ENCODE data around the gene POLR3H.

The POLR3H gene

DNA sequence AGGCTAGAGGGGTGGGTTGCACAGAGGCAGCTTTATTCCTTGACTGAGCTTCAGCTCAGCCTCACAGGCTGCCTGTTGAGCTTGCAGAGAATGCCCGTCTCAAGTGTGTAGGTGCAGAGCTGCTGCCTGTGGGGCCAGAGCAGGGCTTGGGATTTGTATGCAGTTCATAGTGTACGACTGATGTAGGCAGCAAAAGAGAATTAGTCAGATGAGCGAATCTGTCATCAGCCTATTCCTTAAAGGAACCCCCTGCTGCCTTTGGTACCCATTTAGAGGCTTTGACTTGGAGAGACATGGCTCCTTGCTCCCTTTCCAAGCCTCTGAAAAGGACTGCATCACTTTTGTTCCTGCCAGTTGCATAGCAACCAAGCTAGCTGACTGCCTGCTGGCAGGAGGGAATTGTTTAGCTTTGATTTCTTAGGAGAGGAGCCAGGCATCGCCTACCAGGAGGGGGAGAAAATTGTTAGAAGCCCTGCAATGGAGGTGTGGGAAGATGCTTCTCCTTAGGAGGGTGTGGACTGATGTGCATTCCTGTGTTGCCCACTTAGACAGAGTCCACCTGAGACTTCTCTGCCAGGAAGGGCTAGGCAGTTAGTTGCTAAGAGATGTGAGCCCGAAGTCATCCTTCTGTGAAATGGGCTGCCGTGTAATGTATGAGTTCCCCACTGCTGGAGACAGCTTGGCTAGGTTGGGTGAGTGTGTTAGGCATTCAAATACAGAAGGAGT, 64.4 kb downstream of the POLR3H start:
- DNase-seq, result no peak

DNA sequence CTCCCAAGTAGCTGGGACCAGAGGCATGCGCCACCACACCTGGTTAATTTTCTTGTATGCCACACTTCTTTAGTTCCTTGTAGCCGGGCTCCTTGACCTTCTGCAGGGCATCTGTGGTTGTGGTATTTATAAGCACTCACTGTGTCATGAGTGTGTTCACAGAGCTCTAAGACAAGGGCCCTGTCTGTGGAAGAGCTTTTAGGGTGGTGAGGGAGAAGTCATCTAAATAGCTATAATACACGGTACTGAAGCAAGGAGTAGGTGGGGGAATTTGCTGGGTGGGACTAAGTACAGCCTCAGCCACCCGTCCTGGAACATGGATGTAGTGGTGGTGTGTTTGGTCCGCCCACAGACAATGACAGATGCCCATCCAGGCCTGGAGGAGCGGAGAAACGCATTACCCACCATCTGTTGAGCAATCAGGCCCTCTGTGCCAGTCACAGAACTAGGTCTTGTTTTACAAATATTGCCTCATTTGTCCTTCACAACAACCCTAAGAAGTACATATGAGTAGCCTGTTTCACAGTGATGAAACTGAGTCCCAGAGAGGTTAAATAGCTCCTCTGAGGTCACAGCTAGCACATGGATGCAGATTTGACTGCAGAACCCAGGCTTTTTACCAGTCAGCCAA, 65.3 kb downstream of the POLR3H start:
- no peak for DNase-seq

DNA sequence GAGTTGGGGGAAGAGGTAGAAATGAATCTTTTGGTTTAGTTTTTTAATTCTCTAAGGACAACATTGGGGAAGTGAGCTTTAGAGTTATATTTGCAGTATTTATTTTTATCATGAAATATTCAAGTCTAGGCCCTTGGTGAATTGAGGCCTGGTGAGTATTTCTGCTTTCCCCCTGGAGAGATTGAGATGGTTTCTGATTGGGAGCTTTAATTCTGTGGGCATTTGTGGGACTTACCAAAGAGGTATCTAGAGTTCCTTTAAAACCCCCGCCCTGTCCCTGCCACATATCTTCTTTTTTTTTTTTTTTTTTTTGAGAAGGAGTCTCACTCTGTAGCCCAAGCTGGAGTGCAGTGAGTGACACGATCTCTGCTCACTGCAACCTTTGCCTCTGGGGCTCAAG, 65.8 kb downstream of the POLR3H start:
- no peak for DNase-seq
